Stimulated activated effector memory CD8-positive, alpha-beta T cell treated with anti-CD3 and anti-CD28 coated beads, Interleukin-12 subunit alpha, Interleukin-12 subunit beta, amount 100 ng/mL, for 72 hours (primary cell): ENCODE data around the gene USP34.
A peak's percentile ranks its signal among the peaks of the same experiment; 100 is the strongest.
"Not testable (repeated sequence)": the region's sequence is repeated elsewhere in the genome, so short reads cannot be mapped to it uniquely, and the experiment has no call there.

Experiments
- ATAC-seq: fragments of 150-1000 bp; cut with Tn5 transposase; 2 replicates; pipeline ENCODE4 v1.10.0; 2021
- DNase-seq, 2 donors: peaks; one replicate each; pipeline ENCODE4 v3.0.0; 2021 to 2022; ENCODE audit warnings: low spot score in 2 of 2
- H3K27ac Mint-ChIP-seq: one replicate; pipeline ENCODE4 v1.8.0; 2022; ENCODE audit warnings: mild to moderate bottlenecking, mixed read lengths
- H3K36me3 Mint-ChIP-seq: one replicate; pipeline ENCODE4 v1.8.0; 2022; ENCODE audit warnings: mild to moderate bottlenecking, mixed read lengths
- H3K4me1 Mint-ChIP-seq: one replicate; pipeline ENCODE4 v1.8.0; 2022; ENCODE audit warnings: mixed read lengths
- H3K4me3 Mint-ChIP-seq: one replicate; pipeline ENCODE4 v1.8.0; 2022; ENCODE audit warnings: mild to moderate bottlenecking, mixed read lengths
- H3K9me3 Mint-ChIP-seq: one replicate; pipeline ENCODE4 v1.8.0; 2022; ENCODE audit warnings: mixed read lengths

Gene USP34, protein sequence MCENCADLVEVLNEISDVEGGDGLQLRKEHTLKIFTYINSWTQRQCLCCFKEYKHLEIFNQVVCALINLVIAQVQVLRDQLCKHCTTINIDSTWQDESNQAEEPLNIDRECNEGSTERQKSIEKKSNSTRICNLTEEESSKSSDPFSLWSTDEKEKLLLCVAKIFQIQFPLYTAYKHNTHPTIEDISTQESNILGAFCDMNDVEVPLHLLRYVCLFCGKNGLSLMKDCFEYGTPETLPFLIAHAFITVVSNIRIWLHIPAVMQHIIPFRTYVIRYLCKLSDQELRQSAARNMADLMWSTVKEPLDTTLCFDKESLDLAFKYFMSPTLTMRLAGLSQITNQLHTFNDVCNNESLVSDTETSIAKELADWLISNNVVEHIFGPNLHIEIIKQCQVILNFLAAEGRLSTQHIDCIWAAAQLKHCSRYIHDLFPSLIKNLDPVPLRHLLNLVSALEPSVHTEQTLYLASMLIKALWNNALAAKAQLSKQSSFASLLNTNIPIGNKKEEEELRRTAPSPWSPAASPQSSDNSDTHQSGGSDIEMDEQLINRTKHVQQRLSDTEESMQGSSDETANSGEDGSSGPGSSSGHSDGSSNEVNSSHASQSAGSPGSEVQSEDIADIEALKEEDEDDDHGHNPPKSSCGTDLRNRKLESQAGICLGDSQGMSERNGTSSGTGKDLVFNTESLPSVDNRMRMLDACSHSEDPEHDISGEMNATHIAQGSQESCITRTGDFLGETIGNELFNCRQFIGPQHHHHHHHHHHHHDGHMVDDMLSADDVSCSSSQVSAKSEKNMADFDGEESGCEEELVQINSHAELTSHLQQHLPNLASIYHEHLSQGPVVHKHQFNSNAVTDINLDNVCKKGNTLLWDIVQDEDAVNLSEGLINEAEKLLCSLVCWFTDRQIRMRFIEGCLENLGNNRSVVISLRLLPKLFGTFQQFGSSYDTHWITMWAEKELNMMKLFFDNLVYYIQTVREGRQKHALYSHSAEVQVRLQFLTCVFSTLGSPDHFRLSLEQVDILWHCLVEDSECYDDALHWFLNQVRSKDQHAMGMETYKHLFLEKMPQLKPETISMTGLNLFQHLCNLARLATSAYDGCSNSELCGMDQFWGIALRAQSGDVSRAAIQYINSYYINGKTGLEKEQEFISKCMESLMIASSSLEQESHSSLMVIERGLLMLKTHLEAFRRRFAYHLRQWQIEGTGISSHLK (N-terminal part only)

DNA sequence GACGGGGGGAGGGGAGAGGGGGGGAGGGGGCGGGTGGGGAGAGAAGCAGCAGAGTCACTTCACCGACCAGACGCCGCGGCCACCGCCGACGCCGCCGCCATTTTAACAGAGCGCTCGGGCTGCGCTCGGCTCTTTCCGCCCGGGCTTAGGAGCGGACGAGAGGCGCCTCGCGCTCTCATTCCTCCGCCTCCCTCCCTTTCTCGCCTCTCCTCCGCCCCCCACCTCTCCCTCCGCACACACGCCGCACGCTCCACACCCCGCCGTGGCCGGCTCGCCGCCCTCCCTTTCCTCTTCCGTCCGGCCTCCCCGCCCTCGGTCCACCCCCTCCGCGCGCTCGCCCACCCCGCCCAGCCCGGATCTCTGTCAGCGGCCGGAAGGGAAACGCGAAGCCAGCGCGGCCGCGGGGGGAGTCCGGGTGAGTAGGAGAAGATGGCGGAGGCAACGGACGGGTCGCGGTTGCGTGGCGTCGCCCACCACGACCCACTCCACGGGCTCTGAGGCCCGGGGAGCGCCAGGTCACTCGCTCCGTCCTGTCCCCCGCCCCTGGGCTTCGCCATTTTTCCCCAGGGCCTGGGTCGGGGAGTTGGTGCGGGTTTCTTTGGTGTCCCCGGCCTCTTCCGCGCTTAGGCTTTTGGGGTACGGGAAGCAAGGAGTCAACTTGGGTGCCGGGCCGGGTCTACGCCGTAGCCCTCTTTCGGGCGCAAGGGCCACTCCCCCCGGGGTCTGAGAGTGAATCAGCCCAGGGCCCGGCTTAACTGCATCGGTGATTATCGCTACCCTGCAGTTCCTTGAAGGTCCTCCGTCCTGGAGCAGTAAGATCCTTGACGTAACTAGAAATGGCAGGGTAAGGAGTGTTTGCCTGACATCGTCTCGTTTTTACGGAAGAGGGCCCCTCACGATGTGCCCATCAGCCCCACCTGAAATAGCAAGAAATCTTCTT is at the start of gene USP34:
Gene USP34, minus strand, starts transcription at position 123 of the 940 bp plus-strand sequence. CDS start 395 bp downstream, outside the sequence.
- H3K27ac Mint-ChIP-seq = peak within 1 kb of the TSS; percentile 98
- H3K36me3 Mint-ChIP-seq = peaks cover 67% of the 10 kb centered on the region
- peaks cover 12% of the 10 kb centered on the region for H3K4me1 Mint-ChIP-seq
- peak; percentile 93 for ATAC-seq
- DNase-seq = peak; percentile 70 to 93
- no peaks in the 10 kb centered on the region for H3K9me3 Mint-ChIP-seq
- peak within 1 kb of the TSS; percentile 94 for H3K4me3 Mint-ChIP-seq

- Mint-ChIP-seq H3K36me3 (peaks cover 99% of the 10 kb centered on the region), H3K27ac (no peak overlapping the region), H3K4me3 (no peak overlapping the region), H3K9me3 (no peaks in the 10 kb centered on the region), H3K4me1 (peaks cover 11% of the 10 kb centered on the region)
- DNase-seq = no peak
- ATAC-seq = no peak
Measured at GRCh38 chr2:61520261-61520660, 49.4 kb upstream of the USP34 start.

GRCh38 chr2:61512768-61513398 is 42.0 kb upstream of the USP34 start:
- DNase-seq = no peak
- Mint-ChIP-seq H3K27ac (peak overlapping the region; percentile 78), H3K4me1 (no peaks in the 10 kb centered on the region), H3K4me3 (no peak overlapping the region), H3K36me3 (peaks cover 100% of the 10 kb centered on the region), H3K9me3 (no peaks in the 10 kb centered on the region)
- no peak for ATAC-seq

DNA sequence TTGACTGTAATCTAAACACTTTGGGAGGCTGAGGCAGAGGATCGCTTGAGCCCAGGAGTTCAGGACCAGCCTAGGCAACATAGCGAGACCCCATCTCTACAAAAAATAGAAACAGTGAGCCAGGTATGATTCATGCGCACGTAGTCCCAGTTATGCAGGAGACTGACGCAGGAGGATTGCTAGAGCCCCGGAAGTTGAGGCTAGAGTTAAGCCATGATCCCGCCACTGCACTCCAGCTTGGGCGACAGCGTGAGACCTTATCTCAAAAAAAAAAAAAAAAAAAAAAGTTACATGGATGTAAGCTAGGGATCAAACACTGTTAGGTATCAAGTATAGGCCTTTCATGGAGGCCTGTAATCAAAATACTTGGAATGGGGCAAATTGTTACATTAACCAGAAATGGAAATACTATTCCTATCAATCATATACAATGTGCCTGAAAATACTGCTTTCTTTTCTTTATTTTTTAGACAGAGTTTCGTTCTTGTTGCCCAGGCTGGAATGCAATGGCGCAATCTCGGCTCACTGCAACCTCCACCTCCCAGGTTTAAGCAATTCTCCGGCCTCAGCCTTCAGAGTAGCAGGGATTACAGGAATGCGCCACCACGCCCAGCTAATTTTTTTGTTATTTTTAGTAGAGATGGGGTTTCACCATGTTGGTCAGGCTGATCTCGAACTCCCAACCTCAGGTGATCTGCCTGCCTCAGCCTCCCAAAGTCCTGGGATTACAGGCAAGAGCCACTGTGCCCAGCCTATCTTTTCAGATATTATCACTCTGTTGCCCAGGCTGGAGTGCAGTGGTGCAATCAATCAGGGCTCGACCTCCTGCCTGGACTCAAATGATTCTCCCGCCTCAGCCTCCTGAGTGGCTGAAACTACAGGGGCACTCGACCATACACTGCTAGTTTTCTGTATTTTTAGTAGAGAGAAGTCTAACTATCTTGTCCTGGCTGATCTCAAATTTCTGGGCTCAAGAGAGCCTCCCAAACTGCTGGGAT is 40.1 kb upstream of the USP34 start:
- ATAC-seq = no peak
- no peaks in the 10 kb centered on the region for H3K4me1 Mint-ChIP-seq
- H3K36me3 Mint-ChIP-seq = peaks cover 100% of the 10 kb centered on the region
- H3K27ac Mint-ChIP-seq = no peak overlapping the region
- no peaks in the 10 kb centered on the region for H3K9me3 Mint-ChIP-seq
- DNase-seq = no peak
- no peak overlapping the region for H3K4me3 Mint-ChIP-seq

- peaks cover 100% of the 10 kb centered on the region for H3K36me3 Mint-ChIP-seq
Measured at GRCh38 chr2:61504949-61505348, 34.1 kb upstream of the USP34 start.

DNA sequence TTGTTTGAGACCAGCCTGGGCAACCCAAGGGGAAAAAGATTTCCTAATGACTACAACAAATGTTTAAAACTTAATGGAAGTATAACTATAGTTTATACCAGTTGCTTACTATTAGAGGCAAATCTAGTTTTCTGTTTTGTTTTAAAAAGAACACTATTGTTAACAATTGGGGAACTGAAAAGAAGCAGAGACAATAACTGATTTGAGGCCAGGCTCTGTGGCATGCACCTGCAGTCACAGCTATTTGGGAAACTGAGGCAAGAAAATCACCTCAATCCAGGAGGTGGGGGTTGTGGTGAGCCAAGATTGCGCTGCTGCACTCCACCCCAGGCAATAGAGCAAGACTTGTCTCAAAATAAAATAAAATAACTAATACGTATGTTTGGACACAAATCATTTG is 28.2 kb upstream of the USP34 start:
- DNase-seq (no peak), ATAC-seq (no peak)
- H3K4me3 Mint-ChIP-seq = no peak overlapping the region
- H3K4me1 Mint-ChIP-seq = peaks cover 6% of the 10 kb centered on the region
- H3K36me3 Mint-ChIP-seq = peaks cover 100% of the 10 kb centered on the region
- H3K27ac Mint-ChIP-seq = peak overlapping the region; percentile 34
- no peaks in the 10 kb centered on the region for H3K9me3 Mint-ChIP-seq

More at GRCh38 chr2:61504949-61505348, 34.1 kb upstream of the USP34 start:
- Mint-ChIP-seq H3K4me1 (no peaks in the 10 kb centered on the region), H3K9me3 (no peaks in the 10 kb centered on the region), H3K27ac (no peak overlapping the region), H3K4me3 (no peak overlapping the region)
- ATAC-seq (no peak), DNase-seq (no peak)

GRCh38 chr2:61493523-61493942 is 22.6 kb upstream of the USP34 start:
- Mint-ChIP-seq H3K4me3 (no peak overlapping the region), H3K4me1 (peaks cover 12% of the 10 kb centered on the region), H3K27ac (peak overlapping the region; percentile 39), H3K9me3 (no peaks in the 10 kb centered on the region), H3K36me3 (peaks cover 100% of the 10 kb centered on the region)
- ATAC-seq (peak; percentile 69), DNase-seq (peak in 1 of 2 donors; percentile 47)

DNA sequence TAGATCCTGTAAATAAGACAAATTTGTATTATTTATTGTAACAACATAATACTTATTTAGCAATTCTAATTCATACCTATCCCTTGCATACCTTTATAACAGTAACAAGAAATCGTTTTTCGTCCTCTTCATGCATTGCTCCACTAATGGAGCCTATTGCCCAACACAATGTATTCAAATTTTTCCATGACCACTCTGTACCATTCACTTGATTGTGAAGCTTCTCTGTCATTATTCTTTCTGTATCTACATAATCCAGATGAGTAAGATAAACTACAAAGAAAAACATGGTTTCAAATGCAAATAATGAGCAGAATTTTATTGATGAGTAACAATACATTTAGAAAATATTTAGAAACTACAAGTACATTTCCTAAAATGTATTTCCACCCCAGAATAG is 21.6 kb upstream of the USP34 start:
- no peak overlapping the region for H3K4me3 Mint-ChIP-seq
- no peak for ATAC-seq
- H3K36me3 Mint-ChIP-seq = peaks cover 100% of the 10 kb centered on the region

DNA sequence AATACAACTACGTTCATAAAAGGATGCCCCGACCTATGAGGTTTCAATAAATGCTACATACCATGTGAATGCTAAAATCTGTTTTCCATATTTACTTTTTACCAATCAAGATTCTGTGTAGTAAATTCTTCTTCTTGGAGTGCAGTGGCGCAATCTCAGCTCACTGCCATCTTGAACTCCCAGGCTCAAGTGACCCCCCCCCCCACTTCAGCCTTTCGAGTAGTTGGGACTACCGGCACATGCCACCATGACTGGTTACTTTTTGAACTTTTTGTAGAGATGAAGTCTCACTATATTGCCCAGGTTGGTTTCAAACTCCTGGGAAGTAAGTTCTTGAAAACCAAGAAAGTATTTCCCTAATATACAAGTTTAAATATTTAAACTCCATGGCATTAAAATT is 14.4 kb upstream of the USP34 start:
- no peak for DNase-seq
- H3K27ac Mint-ChIP-seq = no peak overlapping the region
- H3K9me3 Mint-ChIP-seq = no peaks in the 10 kb centered on the region
- no peak for ATAC-seq
- H3K4me3 Mint-ChIP-seq = no peak overlapping the region
- H3K36me3 Mint-ChIP-seq = peaks cover 100% of the 10 kb centered on the region
- no peaks in the 10 kb centered on the region for H3K4me1 Mint-ChIP-seq

More for the DNA sequence above, 21.6 kb upstream of the USP34 start:
- H3K4me1 Mint-ChIP-seq = peaks cover 12% of the 10 kb centered on the region
- no peak for DNase-seq
- H3K27ac Mint-ChIP-seq = no peak overlapping the region
- H3K9me3 Mint-ChIP-seq = no peaks in the 10 kb centered on the region

- Mint-ChIP-seq H3K9me3 (no peaks in the 10 kb centered on the region), H3K36me3 (peaks cover 75% of the 10 kb centered on the region), H3K27ac (no peak overlapping the region), H3K4me1 (no peaks in the 10 kb centered on the region), H3K4me3 (no peak overlapping the region)
- no peak for ATAC-seq
- no peak for DNase-seq
Measured at GRCh38 chr2:61478086-61478485, 7.2 kb upstream of the USP34 start.

DNA sequence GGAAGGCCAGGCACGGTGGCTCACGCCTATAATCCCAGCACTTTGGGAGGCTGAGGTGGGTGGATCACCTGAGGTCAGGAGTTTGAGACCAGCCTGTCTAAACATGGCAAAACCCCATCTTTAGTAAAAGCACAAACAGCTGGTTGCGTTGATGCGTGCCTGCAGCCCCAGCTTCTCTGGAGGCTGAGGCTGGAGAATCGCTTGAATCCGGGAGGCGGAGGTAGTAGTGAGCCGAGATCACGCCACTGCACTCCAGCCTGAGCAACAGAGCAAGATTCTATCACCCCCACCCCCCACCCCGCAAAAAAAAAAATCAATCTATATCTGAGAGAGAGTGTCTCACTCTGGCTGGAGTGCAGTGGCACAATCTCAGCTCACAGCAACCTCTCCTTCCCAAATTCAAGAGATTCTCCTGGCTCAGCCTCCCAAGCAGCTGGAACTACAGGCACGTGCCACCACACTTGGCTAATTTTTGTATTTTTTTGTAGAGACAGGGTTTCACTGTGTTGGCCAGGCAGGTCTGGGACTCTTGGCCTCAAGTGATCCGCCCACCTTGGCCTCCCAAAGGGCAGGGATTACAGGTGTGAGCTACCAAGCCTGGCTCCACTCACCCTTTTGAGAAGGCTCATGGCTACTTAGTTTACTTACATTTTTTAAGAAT is 6.2 kb upstream of the USP34 start:
- H3K36me3 Mint-ChIP-seq = peaks cover 75% of the 10 kb centered on the region
- not testable (repeated sequence) for DNase-seq, H3K4me3 Mint-ChIP-seq, H3K9me3 Mint-ChIP-seq, H3K4me1 Mint-ChIP-seq, ATAC-seq
- H3K27ac Mint-ChIP-seq = peak overlapping the region; percentile 50

GRCh38 chr2:61471905-61472805 is 1.3 kb upstream of the USP34 start:
- H3K27ac Mint-ChIP-seq = peak overlapping the region; percentile 98

More at GRCh38 chr2:61471905-61472805, 1.3 kb upstream of the USP34 start:
- no peaks in the 10 kb centered on the region for H3K9me3 Mint-ChIP-seq
- ATAC-seq = no peak
- peak overlapping the region; percentile 94 for H3K4me3 Mint-ChIP-seq
- H3K36me3 Mint-ChIP-seq = peaks cover 67% of the 10 kb centered on the region
- DNase-seq = no peak
- H3K4me1 Mint-ChIP-seq = peaks cover 12% of the 10 kb centered on the region
